GM04504 (cell line): Measurements from ENCODE around the gene USHBP1.

Experiments used
- DNase-seq: peaks from one replicate; pipeline ENCODE4 v3.0.0-alpha.2; 2012; ENCODE audit warnings: low read depth

The USHBP1 gene

DNA sequence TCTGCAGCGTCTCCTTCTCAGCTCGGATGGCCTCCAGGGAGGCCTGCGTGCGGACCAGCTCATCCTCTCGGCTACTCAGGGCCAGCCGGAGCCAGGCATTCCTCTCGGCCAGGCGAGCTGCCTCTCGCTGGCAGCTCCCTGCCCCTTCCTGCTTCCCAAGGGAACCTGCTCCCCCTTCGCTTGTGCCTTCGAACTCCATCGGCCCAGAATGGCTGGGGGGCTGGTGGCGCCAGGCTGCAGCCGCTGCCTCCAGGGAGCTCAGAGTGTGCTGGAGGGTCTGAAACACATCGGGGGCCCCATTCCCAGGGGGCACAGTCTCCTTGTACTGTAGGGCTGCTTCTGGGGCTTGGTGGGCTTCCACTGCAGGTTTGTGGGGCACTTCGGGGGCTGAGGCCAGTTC lies 2.0 kb downstream of the USHBP1 start:
- no peak for DNase-seq

GRCh38 chr19:17260842-17261325 lies 3.7 kb downstream of the USHBP1 start:
- no peak for DNase-seq

GRCh38 chr19:17259934-17260333 lies 4.6 kb downstream of the USHBP1 start:
- no peak for DNase-seq

DNA sequence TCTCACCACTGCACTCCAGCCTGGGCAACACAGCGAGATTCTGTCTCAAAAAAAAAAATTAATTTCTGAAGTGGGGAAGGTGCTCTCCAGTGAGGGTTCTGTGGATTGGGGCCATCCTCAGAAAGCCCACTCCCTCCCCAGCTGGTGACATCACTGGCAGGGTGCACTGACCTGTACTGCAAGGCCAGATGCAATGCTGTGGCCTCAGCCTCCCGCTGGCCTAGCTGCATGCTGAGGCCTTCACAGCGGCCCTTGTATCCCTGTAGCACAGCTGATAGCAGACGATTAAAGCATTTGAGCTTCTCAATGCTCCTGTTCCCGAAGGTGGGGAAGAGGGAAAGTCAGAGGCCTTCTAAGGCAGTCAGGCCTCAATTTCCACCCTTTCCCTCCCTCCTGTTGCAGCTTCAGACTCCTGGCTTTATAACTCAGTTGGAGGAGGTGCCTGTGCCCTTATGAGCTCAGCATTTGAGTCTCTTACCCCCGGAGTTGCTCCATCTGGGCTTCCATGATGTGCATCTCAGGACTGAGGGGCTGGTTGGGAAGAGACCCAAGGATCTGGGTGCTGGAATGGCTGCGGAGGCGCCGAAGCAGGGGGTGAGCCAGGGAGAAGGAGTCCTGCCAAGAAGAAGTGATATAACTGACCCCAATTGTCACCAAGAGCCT lies 5.3 kb downstream of the USHBP1 start:
- DNase-seq: no peak

- DNase-seq: no peak
These were observed 8.4 kb downstream of the USHBP1 start for GRCh38 chr19:17256130-17256529.

GRCh38 chr19:17255150-17255621 lies 9.4 kb downstream of the USHBP1 start:
- DNase-seq: no peak

- no peak for DNase-seq
These were observed 9.9 kb downstream of the USHBP1 start for GRCh38 chr19:17254636-17255035.

- no peak for DNase-seq
These were observed 14.5 kb downstream of the USHBP1 start for GRCh38 chr19:17249887-17250548.

DNA sequence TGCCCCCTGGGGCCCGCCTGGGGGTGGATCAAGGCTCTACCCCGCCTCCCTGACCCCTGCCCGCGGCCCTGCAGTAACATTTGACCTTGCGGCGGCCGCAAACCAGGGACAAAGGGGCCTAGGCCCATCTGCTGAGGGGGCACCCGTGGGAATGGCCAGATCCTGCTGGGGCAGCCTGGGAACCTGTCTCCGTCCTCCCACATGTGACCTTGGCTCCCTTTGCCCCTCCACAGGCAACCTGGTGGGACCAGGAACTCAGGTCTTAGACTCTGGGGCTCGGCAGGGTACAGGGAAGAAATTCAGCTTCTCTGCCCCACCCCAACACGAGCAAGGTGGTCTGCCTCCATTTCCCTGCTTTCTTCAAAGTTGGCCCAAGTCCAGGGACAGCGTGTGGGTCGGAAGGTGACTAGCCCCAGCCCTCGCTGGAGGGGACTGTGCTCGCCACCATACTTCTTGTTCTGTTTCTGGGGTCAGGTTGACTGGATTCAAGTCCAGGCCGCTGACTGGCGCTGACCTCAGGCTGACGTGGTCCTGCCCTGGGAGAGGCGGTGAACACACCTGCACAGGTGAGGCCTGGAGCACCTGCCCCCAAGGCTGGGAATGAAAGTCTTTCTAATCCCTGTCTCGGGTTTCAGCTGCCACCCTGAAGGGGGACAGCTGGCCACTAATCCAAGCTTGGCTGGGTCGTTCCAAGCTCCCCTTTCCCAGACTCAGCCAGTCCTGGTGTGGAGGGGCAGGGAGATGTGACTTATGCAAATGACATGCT lies 16.4 kb downstream of the USHBP1 start:
- no peak for DNase-seq

GRCh38 chr19:17246681-17247425 lies 17.7 kb downstream of the USHBP1 start:
- no peak for DNase-seq

- no peak for DNase-seq
These were observed 19.0 kb downstream of the USHBP1 start, which contains the start of gene NR2F6 for GRCh38 chr19:17245535-17245984. TSS of gene NR2F6 (minus strand) at chr19:17245919. CDS start at chr19:17245220, 699 bp downstream.

GRCh38 chr19:17244618-17245534 lies 19.7 kb downstream of the USHBP1 start:
- DNase-seq: no peak

GRCh38 chr19:17243830-17244617 lies 20.5 kb downstream of the USHBP1 start:
- DNase-seq: no peak

GRCh38 chr19:17243211-17243829 lies 21.2 kb downstream of the USHBP1 start:
- no peak for DNase-seq

DNA sequence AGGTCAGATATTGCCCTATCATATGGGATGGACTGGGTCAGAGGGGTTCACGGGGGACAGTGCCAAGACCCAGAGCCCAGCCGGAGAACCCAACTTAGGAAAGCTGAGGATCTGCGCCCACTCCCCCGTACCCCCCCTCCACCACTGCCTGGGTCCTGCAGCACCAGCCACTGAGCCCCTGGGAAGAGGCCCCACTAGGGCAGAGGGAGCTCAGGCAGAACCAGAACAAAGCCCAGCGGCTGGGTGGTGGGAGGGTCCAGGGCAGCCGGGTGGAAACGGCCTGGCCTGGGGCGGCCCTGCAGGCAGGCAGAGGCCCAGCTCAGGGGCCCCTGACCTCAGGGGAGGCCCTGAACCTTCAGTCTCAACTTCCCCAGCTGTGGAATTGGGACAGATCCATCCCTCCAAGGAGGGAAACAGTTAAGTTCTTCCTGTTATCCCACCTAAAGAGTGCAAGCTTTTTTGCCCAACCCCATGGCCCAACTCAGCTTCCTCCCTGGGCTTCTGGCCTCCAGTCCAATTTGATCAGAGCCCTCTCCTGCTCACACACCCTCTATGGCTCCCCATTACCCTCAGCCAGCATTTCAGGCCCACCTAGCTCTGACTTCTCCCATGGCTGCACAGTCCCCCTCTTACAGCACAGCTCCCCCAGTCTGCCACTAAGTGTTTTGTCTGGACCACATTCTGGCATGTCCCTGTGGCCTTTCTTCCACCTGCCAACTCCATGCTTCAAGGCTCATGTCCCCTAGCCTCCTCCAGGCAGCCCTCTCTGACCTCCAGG lies 21.9 kb downstream of the USHBP1 start:
- no peak for DNase-seq

GRCh38 chr19:17240826-17241399 lies 23.6 kb downstream of the USHBP1 start:
- no peak for DNase-seq

GRCh38 chr19:17240062-17240752 lies 24.3 kb downstream of the USHBP1 start:
- DNase-seq: no peak
